GM19463 (cell line): ENCODE results near the gene XPNPEP2.
"Not testable (repeated sequence)": the region's sequence is repeated elsewhere in the genome, so short reads cannot be mapped to it uniquely, and the experiment has no call there.

Experiments
- ATAC-seq: cut with Tn5 transposase; IDR thresholded peaks from one replicate; pipeline ENCODE4 v1.9.1; 2021; ENCODE audit warnings: mild to moderate bottlenecking, moderate library complexity; ENCODE audit not compliant: unreplicated experiment

XPNPEP2 gene

DNA sequence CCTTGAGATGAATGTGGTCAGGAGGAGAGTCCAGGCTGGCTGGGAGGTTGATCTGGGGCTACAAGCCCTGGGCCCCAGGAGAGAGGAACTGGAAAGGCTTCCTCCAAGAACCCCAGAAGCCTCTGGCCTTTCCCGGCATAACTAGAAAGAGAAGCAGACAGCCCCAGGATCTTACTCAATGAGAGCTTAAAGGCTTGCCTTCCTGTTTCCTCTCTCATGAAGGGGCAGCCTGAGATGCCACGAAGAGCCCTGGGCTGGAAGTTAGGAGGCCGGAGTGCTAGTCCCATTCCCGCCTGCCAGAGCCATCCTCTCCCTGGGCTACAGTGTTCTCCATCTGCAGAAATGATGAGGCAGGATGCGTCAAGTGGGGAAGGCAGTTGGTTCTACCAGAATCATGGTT lies 20.1 kb upstream of the XPNPEP2 start:
- ATAC-seq = no peak

DNA sequence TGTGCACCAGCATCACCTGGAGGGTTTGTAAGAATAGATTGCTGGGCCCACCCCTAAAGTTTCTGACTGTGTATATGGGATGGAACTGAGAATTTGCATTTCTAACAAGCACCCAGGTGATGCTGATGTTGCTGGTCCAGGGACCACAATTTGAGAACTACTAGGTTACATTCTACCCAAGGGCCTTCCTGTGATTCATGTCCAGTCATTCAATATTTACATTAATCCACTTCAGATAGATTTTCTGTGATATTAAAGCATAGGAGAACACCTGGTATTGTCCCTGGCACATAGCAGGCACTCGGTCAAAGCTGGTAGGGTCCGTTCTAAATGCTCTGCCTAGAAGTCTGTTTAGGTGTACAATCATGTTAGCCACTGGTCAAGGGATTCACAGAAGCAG lies 19.5 kb upstream of the XPNPEP2 start:
- no peak for ATAC-seq

DNA sequence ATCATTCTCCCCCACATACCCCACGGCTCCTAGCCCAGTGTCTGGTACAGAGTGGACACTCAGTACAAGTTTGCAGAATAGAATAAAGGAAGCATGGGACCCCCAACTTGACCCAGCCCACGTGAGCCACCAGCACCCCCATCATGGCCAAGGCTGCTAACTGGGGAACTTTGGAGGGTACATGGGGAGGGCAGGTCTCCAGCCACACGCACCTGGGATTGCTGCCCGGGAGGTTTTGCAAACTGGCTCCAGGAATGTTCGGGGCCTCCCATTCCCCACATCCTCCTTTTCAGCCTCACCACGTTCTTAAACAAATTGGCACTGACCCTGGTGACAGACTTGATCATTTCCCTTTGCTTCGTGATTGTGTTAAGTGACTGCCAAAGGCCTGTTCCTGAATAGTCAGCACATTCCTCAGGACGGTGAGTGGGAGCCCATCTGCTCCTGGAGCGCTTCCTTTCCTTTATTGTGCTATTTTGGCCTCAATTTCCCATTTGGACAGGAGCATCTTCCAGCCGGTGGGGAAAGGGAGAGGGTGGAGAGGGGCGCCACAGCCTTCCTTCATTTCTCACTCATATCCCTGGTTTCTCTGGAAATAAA lies 18.7 kb upstream of the XPNPEP2 start:
- ATAC-seq = no peak

DNA sequence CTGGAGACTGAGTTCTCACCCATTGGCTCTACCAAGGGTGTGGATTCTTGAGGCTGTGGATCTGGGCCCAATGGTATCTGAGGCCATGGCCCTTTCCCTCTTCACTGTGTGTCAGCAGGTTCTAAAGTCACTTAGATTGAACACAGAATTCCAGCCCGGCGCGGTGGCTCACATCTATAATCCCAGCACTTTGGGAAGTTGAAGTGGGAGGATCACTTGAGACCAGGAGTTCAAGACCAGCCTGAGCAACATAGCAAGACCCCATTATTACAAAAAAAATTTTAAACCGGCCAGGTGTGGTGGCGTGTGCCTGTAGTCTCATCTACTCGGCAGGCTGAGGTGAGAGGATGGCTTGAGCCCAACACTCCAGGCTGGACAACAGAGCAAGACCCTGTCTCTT lies 18.0 kb upstream of the XPNPEP2 start:
- no peak for ATAC-seq

DNA sequence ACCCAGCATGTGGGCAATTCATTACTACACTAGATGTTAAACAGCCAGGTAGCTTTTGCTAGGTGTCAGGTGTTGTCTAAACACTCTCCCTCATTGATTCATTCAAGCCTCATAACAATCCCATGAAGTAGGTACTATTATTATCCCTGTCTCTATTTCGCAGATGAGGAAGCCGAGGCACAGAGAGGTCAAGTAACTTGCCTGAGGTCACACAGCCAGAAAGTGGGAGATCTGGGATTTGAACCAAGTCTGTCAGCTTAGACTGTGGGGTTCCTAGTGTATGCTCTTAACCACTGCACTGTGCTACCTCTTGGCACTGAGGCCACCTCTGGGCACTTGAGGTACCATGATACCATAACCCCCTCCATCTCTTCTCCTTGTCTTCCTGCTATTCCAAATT lies 17.4 kb upstream of the XPNPEP2 start:
- no peak for ATAC-seq

DNA sequence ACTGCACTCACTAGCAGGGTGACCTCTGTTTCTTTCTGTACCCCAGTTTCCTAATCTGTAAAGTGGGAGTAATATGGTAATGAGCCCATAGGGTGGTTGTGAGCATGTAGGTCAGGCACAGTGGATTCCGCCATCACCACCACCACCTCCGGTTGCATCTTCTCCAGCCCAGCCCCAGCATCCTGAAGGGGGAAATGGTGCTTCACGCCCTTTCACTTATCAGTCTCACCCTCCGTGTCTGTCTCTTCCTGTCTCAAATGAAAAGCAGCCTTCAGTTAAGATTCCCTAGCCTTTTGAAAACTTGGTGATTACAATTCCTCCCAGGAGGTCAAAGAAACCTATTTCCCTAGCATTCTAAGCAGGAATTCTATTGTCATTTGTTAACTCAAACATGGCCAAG lies 16.9 kb upstream of the XPNPEP2 start:
- no peak for ATAC-seq

DNA sequence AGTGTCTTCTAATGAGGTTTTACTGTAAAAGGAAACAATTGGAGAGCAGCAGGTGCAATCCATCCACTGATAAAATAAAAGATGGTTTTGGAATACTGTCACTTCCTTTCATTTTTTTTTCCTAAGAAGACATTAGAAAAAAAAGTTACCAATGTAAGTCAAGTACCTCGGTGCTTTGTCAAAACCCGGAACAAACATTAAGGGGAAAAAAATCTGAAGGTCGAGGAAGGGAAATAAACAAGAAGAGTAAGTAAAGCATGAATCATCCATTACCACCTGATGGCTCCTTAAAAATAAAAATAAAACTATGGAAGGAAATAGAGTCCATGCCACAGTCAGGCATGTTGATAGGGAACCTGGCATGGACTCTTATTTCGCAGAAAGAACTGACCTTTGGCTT lies 15.3 kb upstream of the XPNPEP2 start:
- ATAC-seq = no peak

DNA sequence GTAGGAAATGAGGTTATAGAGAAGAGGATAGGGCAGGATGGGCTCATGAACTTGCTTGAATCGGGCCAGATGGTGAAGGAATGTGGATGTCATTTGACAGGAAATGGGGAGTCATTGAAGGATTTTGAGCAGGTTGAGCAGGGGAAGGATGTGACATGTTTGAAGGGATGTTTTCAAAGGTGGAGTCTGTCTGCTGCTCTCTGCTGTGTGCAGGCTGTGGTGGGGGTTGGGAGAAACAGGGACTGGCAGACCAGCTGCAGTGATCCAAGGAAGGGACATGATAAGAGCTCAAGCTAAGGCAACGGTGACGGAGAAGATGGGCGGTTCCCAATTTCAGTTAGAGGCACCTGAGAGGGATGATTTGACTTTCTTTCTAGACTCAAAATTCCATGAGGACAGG lies 14.0 kb upstream of the XPNPEP2 start:
- no peak for ATAC-seq

DNA sequence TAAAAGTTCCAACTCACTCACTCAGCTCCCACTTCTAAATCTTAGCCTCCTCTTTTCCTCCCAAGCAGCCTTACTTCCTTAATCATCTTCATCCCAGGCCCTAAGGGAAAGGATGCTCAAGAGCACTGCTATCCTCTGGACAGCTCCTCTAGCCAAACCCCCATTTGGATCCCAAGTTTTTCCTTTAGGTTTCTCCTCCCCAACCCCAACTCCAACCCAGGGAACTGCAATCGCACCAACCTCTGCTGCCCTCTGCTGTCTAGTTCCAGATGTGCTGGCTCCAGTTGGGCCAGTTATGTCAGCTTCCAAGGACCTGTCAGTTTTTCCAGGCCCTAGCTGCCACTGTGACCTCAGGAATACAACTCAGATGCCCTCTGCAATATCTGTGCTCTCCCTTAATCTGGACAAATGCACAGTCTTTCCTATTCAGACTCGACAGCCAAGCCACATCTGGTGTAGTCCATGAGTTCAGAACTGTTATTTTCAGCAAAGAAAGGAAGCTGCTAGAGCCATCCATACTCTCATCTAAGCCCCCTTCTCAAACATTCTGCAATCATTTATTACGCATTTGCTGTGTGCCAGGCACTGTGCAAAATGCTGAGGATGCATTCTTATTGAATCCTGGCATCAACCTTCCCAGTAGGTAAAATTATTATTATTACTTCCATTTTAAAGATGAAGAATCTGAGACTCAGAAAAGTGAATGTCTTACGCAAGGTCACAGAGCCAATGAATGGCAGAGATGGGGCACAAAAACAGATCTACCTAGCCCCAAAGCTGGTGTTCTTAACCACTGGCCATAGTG lies 12.3 kb upstream of the XPNPEP2 start:
- ATAC-seq = peak; percentile 47

DNA sequence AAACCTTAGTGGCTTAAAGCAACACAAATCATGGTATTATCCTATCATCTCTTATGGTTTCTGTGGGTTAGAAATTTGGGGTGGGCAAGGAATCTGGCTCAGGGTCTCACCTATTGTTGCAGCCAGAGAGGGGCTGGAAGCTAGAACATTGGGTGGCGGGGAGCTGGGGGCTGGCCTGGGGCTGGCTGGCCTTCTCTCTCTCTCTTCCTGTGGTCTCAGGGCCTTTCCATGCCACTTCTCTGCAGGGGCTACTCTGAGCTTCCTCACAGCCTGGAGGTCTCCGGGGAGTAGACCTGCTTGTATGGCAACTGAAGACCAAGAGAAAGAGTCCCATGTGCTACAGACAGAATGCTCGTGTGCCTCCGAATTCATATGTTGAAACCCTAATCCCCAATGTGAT lies 10.7 kb upstream of the XPNPEP2 start:
- no peak for ATAC-seq

DNA sequence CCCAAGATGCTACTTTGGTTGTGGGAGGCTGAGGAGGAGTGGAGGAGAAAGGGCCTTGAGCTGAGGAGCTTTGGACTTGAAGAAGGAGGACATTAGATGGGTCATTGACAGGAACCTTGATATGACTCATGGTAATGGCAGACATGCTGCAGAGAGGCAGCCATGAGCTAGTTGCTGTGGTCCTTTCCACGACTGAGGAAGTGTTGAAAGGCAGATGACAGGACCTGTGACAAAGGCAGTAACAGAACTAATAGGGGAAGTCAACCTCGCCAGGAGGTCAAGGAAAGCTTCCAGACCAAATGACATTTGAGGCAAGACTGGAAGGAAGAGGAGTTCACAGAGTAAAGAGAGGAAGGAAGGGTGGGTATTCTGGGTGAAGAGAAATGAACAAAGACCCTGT lies 7.6 kb upstream of the XPNPEP2 start:
- no peak for ATAC-seq

DNA sequence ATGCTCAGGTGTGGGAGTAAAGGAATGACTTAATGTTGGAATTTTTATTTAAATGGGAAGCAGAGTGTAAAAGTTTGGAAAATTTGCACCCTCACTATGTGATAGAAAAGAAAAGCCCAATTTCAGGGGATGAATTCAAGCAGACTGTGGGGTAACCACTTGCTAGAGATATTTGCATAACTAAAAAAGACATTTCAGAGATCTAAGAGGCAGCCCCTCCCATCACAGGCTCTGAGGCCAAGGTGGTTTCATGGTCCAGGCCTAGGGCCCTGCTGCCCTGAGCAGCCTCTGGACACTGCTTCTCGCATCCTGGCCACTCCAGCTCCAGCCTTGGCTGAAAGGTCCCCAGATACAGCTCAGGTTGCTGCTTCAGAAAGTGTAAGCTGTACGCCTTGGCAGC lies 5.9 kb upstream of the XPNPEP2 start:
- ATAC-seq = no peak

DNA sequence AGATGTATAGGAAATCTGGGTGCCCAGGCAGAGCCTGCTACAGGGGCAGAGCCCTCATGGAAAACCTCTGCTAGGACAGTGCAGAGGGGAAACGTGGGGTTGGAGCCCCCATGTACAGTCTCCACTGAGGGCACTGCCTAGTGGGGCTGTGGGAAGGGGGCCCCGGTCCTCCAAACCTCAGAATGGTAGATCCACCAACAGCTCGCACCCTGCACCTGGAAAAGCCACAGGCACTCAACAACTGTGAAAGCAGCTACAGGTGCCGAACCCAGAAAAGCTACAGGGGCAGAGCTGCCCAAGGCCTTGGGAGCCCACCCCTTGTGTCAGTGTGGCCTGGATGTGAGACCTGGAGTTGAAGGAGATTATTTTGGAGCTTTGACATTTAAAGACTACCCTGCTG lies 5.4 kb upstream of the XPNPEP2 start:
- ATAC-seq = no peak

DNA sequence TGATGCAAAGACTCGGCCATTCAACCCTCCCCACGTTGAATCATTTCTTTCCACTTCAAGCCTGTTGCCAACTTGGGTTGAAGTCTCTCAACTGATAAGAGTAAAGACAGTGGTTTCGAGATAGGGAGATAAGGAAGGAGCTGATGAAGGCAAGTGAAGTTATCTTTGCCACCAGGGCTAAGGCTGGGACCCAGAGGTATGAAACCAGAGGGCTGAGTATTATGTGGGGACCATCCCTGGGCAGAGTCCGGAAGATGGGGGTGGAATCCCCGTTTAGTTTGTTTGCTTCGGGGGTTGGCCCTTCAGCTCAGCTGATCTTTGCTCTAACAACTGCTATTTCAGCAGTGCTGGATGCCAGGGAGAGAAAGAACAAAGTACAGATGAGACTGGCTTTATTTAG lies 2.3 kb upstream of the XPNPEP2 start:
- ATAC-seq = no peak

DNA sequence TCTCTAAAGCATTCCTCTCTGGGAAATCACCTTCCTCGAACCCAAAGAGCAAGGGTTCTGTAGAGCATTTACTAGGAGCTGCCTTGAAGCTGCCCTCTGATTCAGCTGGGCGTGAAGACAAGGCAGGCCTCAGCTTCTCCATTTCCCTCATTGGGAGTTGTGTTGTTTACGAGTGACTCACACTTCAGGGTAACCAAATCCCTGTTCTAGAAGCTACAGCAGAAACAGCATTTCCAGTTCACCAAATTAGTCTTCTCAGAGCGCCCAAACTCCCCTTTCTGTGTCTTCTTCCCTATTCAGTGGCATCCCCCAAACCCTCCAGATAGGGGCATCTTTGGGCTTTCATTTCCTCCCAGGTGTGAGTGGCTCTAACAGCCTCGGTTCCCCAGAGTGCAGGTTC lies 863 bp upstream of the XPNPEP2 start:
- ATAC-seq = peak; percentile 38

DNA sequence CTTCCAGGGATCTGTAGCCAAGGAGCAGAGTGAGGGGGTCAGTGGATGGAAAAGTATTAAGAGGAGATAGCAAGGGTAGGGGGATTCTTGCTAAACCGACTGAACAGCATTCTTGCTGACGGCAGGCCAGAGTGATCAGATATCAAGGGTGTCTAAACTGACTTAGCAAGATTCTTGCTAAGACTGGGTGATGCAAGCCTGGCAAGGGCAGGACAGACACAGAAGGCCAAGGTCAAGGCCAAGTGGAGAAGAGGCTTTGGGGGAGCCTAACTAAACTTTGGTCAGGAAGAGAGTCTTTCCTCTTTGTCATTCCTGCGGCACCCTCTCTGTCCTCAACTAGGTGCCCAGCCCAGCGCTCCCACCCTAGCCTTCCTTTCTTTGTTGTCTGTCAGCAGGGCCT lies 799 bp downstream of the XPNPEP2 start:
- ATAC-seq = no peak

DNA sequence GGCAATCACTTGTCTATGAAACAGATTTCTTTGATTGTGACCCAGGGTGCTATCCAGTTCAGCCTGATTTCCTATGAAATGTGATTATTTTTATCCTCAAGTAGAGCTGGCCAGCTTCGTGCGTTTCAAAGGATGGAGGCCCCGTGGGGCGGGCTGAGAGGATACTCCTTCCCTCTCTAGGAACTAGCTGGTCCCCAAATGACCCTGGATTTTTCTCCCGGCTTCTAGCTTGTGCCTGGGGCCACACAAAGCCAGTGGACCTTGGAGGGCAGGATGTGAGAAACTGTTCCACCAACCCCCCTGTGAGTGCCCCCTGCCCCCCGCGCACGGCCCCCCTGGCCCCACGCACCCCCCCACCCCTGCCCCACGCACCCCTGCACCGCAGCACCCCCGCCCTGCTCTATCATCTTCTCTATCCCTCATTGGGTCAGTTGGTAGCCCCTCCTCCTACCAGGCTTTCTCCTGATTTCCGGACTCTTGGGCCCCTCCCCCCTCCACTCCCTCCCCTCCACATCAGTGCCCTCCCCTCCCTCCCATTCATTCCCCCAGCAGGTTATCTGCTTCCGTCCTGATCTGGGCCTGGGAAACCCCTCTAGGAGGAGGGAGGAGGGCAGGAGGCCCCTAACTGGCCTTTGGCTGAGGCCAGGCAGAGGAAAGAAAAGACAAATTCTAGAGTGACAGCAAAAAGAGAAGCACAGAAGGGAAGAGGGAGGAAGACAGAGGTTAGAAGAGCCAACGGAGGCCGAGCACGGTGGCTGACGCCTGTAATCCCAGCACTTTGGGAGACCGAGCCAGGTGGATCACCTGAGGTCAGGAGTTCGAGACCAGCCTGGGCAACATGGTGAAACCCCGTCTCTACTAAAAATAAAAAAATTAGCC lies 3.3 kb downstream of the XPNPEP2 start:
- ATAC-seq = no peak

DNA sequence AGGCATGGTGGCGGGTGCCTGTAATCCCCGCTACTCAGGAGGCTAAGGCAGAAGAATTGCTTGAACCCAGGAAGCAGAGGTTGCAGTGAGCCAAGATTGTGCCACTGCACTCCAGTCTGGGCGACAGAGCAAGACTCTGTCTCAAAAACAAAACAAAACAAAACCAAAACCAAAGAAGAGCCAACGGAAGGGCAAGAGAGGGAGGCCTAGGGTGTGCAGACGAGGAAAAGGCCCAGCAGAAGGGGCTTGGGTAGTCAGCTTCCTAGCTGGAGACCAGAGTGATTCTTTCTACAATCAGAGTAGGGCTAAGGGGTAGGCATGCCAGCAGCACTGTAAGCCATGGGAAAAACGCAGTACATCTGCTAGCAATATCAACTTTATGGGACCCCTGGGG lies 4.0 kb downstream of the XPNPEP2 start:
- not testable (repeated sequence) for ATAC-seq

DNA sequence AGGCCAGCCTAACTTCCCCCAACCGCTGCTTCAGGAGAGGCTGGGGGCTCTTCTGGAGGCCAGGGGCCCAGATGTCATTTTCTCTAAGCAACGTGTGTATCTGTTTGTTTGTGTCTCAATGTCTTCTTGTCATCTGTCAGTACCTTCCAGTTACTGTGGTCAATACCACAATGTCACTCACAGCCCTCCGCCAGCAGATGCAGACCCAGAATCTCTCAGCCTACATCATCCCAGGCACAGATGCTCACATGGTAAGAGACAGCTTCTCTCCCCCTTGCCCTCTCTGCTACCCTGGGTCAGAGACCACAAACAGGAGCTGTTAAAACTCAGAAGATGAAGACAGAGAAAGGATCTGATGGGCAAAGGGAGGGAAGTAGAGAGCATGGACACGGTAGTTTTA lies 5.0 kb downstream of the XPNPEP2 start:
- no peak for ATAC-seq

DNA sequence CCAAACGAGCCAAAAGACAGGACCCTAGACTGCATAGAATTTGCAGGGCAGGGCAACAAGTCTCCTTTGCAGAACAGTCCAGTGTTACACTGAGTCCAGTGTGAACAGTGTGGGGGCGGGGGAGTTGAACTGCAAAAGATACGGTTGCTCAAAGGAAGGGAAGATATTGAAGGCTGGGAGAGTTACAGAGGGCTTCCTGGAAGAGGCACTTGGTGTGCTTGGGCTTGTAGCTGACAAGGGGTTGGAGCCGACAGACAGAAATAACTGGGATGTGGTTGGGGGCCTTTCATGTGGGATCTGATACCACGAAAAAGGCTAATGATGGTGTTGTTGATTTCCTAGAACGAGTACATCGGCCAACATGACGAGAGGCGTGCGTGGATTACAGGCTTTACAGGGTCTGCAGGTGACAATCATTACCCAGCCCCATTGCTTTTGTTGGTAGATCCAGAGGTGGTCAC lies 6.1 kb downstream of the XPNPEP2 start:
- no peak for ATAC-seq

DNA sequence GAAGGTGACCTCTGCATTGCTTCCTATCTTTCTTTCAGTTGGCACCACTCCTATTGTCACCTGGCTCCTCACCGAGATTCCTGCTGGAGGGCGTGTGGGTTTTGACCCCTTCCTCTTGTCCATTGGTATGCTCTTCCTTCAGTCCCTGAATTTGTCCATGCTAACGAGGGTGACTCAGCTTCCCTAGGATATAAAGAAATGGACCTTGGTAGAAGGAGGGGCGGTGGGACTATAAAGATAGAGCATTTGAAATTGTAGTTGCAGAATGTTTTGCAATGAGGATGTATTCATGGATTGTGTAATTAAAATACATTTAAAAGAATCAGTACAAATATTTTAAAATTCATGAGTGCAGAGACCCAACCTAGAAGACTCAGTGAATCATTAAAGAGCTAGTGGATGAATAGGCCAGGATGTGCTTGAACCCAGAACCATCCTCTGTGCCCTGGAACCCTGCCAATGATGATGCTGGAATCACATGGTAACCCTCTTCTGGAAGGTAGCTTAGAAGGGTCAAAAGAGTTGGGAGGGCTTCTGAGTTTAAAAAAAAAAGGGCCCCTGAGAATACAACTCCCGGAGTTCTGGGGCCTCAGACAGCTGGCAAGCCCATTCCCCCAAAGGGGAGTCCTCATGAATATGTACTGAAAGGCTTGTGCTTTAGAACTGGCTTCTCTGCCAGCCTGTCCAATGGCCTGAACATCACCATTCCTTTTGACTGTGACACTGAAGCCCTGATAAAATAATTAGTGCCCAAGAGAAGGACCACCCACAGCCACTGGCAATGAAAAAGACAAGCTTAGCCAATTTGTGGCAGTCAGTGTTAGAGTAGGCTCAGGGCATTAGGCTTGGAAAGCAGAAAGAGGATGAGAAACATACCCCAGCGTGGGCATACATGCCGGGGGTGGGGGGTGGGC lies 8.0 kb downstream of the XPNPEP2 start:
- no peak for ATAC-seq
